HCT116 (cell line): Measurements from ENCODE around the gene RUNDC3A. TPM values are rescaled to one million over a fixed set of nuclear protein-coding genes. Genes with fewer than 3 reads are reported as not detected.

Experiments
- ATAC-seq: fragments of 200-7000 bp; cut with Tn5 transposase; 2 replicates; pipeline ENCODE4 v1.9.1; 2020; ENCODE audit warnings: mild to moderate bottlenecking, moderate library complexity
- BruUV-seq: library from RNA; stranded (reverse); fragments of 400-500 nt; replicated peaks from 2 replicates; lab custom pipeline; 2021; lab: Mats Ljungman, UMichigan
- CTCF ChIA-PET: fragments of 300-600 bp; sonication (Branson Sonifier 250); formaldehyde crosslinking; loops from one replicate; lab custom pipeline; 2021; ENCODE audit warnings: antibody characterized with exemption; lab: Charles Lee
- POLR2A ChIA-PET: fragments of 300-600, 350-600 bp; sonication (Branson Sonifier 250); formaldehyde crosslinking; loops from one replicate; lab custom pipeline; 2021; ENCODE audit warnings: antibody characterized with exemption; lab: Charles Lee
- RAD21 ChIA-PET, 2 experiments: fragments of 300-600 bp; sonication (Branson Sonifier 250); formaldehyde crosslinking; loops; one replicate each; lab custom pipeline; 2023; ENCODE audit warnings: low total read pairs in 2 of 2; ENCODE audit not compliant: uncharacterized antibody in 2 of 2, unreplicated experiment in 2 of 2, low non-redundant PET in 1 of 2; lab: Charles Lee
- DNase-seq: peaks from one replicate; pipeline ENCODE4 v3.0.0-alpha.2; 2010; ENCODE audit warnings: low read depth, low spot score
- H2AFZ ChIP-seq: fragments of 200-600 bp; shearing (Covaris generic), sonication (generic); 2 replicates; pipeline ENCODE4 v1.6.1; 2017; ENCODE audit warnings: low read depth, mixed run types, mixed read lengths, antibody characterized with exemption, low read length; ENCODE audit not compliant: poor library complexity, severe bottlenecking
- H3K27ac ChIP-seq: 2 replicates; pipeline ENCODE4 v1.5.1; 2012; ENCODE audit warnings: low read depth, low read length
- H3K27me3 ChIP-seq: fragments of 200-600 bp; sonication (generic); 2 replicates; pipeline ENCODE4 v1.6.1; 2016; ENCODE audit warnings: mixed run types, low read length, mixed read lengths; ENCODE audit not compliant: insufficient read depth
- H3K36me3 ChIP-seq, 2 experiments: fragments of 200-500 bp in 1 of 2; fragments of 200-600 bp in 1 of 2; sonication (Bioruptor generic) in 1 of 2; sonication (generic) in 1 of 2; 2 replicates each; pipeline versions ENCODE4 v1.5.1 to v1.6.1; 2014 to 2016; ENCODE audit warnings: low read length in 2 of 2, inconsistent platforms in 1 of 2, mixed read lengths in 1 of 2, mixed run types in 1 of 2; ENCODE audit not compliant: insufficient read depth in 2 of 2, control insufficient read depth in 1 of 2
- H3K4me1 ChIP-seq, 2 experiments: fragments of 200-600 bp in 1 of 2; sonication (generic) in 1 of 2; 2 replicates each; pipeline versions ENCODE4 v1.5.1 to v1.6.1; 2012 to 2017; ENCODE audit warnings: low read length in 2 of 2, inconsistent platforms in 1 of 2, mild to moderate bottlenecking in 1 of 2, mixed read lengths in 1 of 2, mixed run types in 1 of 2, moderate library complexity in 1 of 2; ENCODE audit not compliant: insufficient read depth in 2 of 2, control insufficient read depth in 1 of 2
- H3K4me2 ChIP-seq: fragments of 200-600 bp; sonication (generic); 2 replicates; pipeline ENCODE4 v1.6.1; 2017; ENCODE audit warnings: mixed run types, low read length, mixed read lengths
- H3K4me3 ChIP-seq, 2 experiments: fragments of 200-600 bp in 1 of 2; sonication (generic) in 1 of 2; replicated peaks in 1 of 2; 2 replicates each; pipeline ENCODE4 v1.5.1; 2011 to 2016; ENCODE audit warnings: low read length in 2 of 2, control low read depth in 1 of 2, low read depth in 1 of 2, mild to moderate bottlenecking in 1 of 2, mixed read lengths in 1 of 2, mixed run types in 1 of 2
- H3K79me2 ChIP-seq: fragments of 200-600 bp; sonication (generic); 2 replicates; pipeline ENCODE4 v1.6.1; 2017; ENCODE audit warnings: mild to moderate bottlenecking, mixed run types, low read length, moderate library complexity, mixed read lengths; ENCODE audit not compliant: insufficient read depth
- H3K9ac ChIP-seq: fragments of 200-600 bp; sonication (generic); 2 replicates; pipeline ENCODE4 v1.6.1; 2016; ENCODE audit warnings: low read length, mixed read lengths
- H3K9me2 ChIP-seq: fragments of 200-600 bp; sonication (generic), shearing (Covaris generic); 2 replicates; pipeline ENCODE4 v1.6.1; 2017; ENCODE audit warnings: mixed run types, mild to moderate bottlenecking, moderate library complexity; ENCODE audit not compliant: insufficient read depth
- H3K9me3 ChIP-seq, 2 experiments: fragments of 200-500 bp in 1 of 2; fragments of 200-600 bp in 1 of 2; sonication (Bioruptor generic) in 1 of 2; sonication (generic) in 1 of 2; 2 replicates each; pipeline ENCODE4 v1.6.1; 2014 to 2017; ENCODE audit warnings: low read length in 2 of 2, mixed read lengths in 2 of 2, inconsistent platforms in 1 of 2, low read depth in 1 of 2, mild to moderate bottlenecking in 1 of 2, mixed run types in 1 of 2, moderate library complexity in 1 of 2; ENCODE audit not compliant: control insufficient read depth in 1 of 2, insufficient read depth in 1 of 2
- H4K20me1 ChIP-seq: fragments of 200-600 bp; sonication (generic), shearing (Covaris generic); 2 replicates; pipeline ENCODE4 v1.6.1; 2017; ENCODE audit warnings: mixed run types, mild to moderate bottlenecking, moderate library complexity; ENCODE audit not compliant: insufficient read depth
- CEBPB ChIP-seq: IDR thresholded peaks from 2 replicates; pipeline ENCODE4 v1.6.1; 2012; ENCODE audit warnings: low read depth
- CTCF ChIP-seq, 3 experiments: fragments of 200-600 bp in 1 of 3; sonication (generic) in 1 of 3; IDR thresholded peaks in 2 of 3; conservative IDR thresholded peaks in 1 of 3; 2 replicates each; pipeline ENCODE4 v1.5.1; 2012 to 2017; ENCODE audit warnings: low read depth in 2 of 3, low read length in 2 of 3, antibody characterized with exemption in 1 of 3, borderline replicate concordance in 1 of 3, control low read depth in 1 of 3, mild to moderate bottlenecking in 1 of 3, mixed read lengths in 1 of 3, mixed run types in 1 of 3, moderate library complexity in 1 of 3; ENCODE audit not compliant: insufficient read depth in 1 of 3
- ELF1 ChIP-seq: IDR thresholded peaks from 2 replicates; pipeline ENCODE4 v1.6.1; 2012; ENCODE audit warnings: low read depth, borderline replicate concordance
- EZH2 ChIP-seq: fragments of 200-600 bp; sonication (generic); IDR thresholded peaks from 2 replicates; pipeline ENCODE4 v1.6.1; 2017; ENCODE audit warnings: antibody characterized with exemption, mixed run types
- EZH2phosphoT487 ChIP-seq: fragments of 200-600 bp; IDR thresholded peaks from 2 replicates; pipeline ENCODE4 v1.6.1; 2018; ENCODE audit warnings: antibody characterized with exemption, borderline replicate concordance
- FOSL1 ChIP-seq: IDR thresholded peaks from 2 replicates; pipeline ENCODE4 v1.6.1; 2012; ENCODE audit warnings: low read depth
- MAX ChIP-seq: IDR thresholded peaks from 2 replicates; pipeline ENCODE4 v1.6.1; 2012
- POLR2A ChIP-seq: IDR thresholded peaks from 2 replicates; pipeline ENCODE4 v1.7.0; 2011; ENCODE audit warnings: borderline replicate concordance; ENCODE audit not compliant: insufficient read depth, insufficient read length; ENCODE audit errors: extremely low read depth
- POLR2AphosphoS5 ChIP-seq: IDR thresholded peaks from 2 replicates; pipeline ENCODE4 v1.6.1; 2011; ENCODE audit warnings: mild to moderate bottlenecking, low read depth, low read length, moderate library complexity
- RAD21 ChIP-seq: IDR thresholded peaks from 2 replicates; pipeline ENCODE4 v1.6.1; 2012; ENCODE audit warnings: low read depth, mild to moderate bottlenecking
- REST ChIP-seq: IDR thresholded peaks from 2 replicates; pipeline ENCODE4 v1.6.1; 2012; ENCODE audit warnings: low read depth
- SIN3A ChIP-seq: IDR thresholded peaks from 2 replicates; pipeline ENCODE4 v1.6.1; 2012; ENCODE audit warnings: low read depth
- SP1 ChIP-seq: IDR thresholded peaks from 2 replicates; pipeline ENCODE4 v1.6.1; 2012; ENCODE audit warnings: low read depth
- SRF ChIP-seq: IDR thresholded peaks from 2 replicates; pipeline ENCODE4 v1.6.1; 2012; ENCODE audit warnings: low read depth
- TCF7L2 ChIP-seq: IDR thresholded peaks from 2 replicates; pipeline ENCODE4 v1.7.0; 2011; ENCODE audit warnings: borderline replicate concordance, inconsistent platforms; ENCODE audit not compliant: insufficient read depth, insufficient read length; ENCODE audit errors: extremely low read depth
- YY1 ChIP-seq: IDR thresholded peaks from 2 replicates; pipeline ENCODE4 v1.6.1; 2011; ENCODE audit warnings: low read length, low read depth, moderate library complexity, mild to moderate bottlenecking; ENCODE audit not compliant: insufficient replicate concordance; ENCODE audit errors: extremely low read depth
- ZBTB33 ChIP-seq: IDR thresholded peaks from 2 replicates; pipeline ENCODE4 v1.6.1; 2011; ENCODE audit warnings: mild to moderate bottlenecking, low read length, moderate library complexity; ENCODE audit not compliant: insufficient replicate concordance; ENCODE audit errors: extremely low read depth
- ZFX ChIP-seq: fragments of 450-650 bp; IDR thresholded peaks from 2 replicates; pipeline ENCODE4 v1.6.1; 2017
- ZNF274 ChIP-seq: fragments of 200-500 bp; sonication (Bioruptor generic); IDR thresholded peaks from 2 replicates; pipeline ENCODE4 v1.6.1; 2014; ENCODE audit warnings: mild to moderate bottlenecking, low read depth, low read length, inconsistent platforms
- intact Hi-C: fragments of 100-400 bp; cut with micrococcal nuclease; formaldehyde crosslinking; loops from 2 replicates; pipeline ENCODE4 v1.10.0; 2022
- total RNA-seq: library from RNA; stranded (reverse); gene quantifications from one replicate; pipeline ENCODE4 v1.2.1, GENCODE V29; 2021; ENCODE audit not compliant: unreplicated experiment
- TF ChIP-seq, protein P1 (sequence below): IDR thresholded peaks from 2 replicates; pipeline ENCODE4 v1.6.1; 2012

The RUNDC3A gene
- total RNA-seq, 1 experiment from 2014 or later: 0.61 TPM

- TF ChIP-seq POLR2A (no peak), CEBPB (no peak), EZH2phosphoT487 (no peak), ZNF274 (no peak), EZH2 (no peak), YY1 (no peak), TCF7L2 (no peak), SP1 (no peak), REST (no peak), ZBTB33 (no peak), CTCF (IDR thresholded peaks at IDR 0.05 in 2 of 3, conservative IDR thresholded peaks at IDR 0.05 in 1 of 3; ENCODE audit: borderline replicate concordance in 1 of 3, insufficient read depth in 1 of 3, low read depth in 2 of 3, low read length in 2 of 3) (no peak), FOSL1 (no peak), MAX (no peak), ZFX (no peak), SRF (no peak), POLR2AphosphoS5 (no peak), ELF1 (no peak), RAD21 (no peak), SIN3A (no peak)
- TF ChIP-seq, protein P1, sequence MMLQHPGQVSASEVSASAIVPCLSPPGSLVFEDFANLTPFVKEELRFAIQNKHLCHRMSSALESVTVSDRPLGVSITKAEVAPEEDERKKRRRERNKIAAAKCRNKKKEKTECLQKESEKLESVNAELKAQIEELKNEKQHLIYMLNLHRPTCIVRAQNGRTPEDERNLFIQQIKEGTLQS: no peak
- DNase-seq (no peak), ATAC-seq (no peak)
- no TSS peak for BruUV-seq
- H3K79me2 ChIP-seq: no peaks in the 10 kb centered on the region
- H3K9me2 ChIP-seq: no peaks in the 10 kb centered on the region
- no peak overlapping the region for H2AFZ ChIP-seq
- no peaks in the 10 kb centered on the region for H3K36me3 ChIP-seq
- peaks cover 0 to 11% of the 10 kb centered on the region in 2 experiments; a peak in 2 of 4 replicates for H3K4me1 ChIP-seq
- H3K4me3 ChIP-seq: no peak overlapping the region
- ChIA-PET CTCF (interaction anchor here (0.5 kb wide), 1 partner anchor 12 kb away, joined by 3 read pairs; no protein-coding TSS in a partner anchor), POLR2A (no interaction called here), RAD21 (no interaction called here)
- intact Hi-C loops: no loop called here
- no peak overlapping the region for H3K27ac ChIP-seq
- no peak overlapping the region for H3K4me2 ChIP-seq
- H4K20me1 ChIP-seq: no peaks in the 10 kb centered on the region
- no peaks in the 10 kb centered on the region for H3K9me3 ChIP-seq
- H3K27me3 ChIP-seq: no peaks in the 10 kb centered on the region
- no peak overlapping the region for H3K9ac ChIP-seq
Observed at GRCh38 chr17:44277976-44278375, 30.4 kb upstream of the RUNDC3A start.
